Smooth muscle cell of trachea (primary cell): ENCODE data around the gene ACIN1. TPM values are rescaled to one million over a fixed set of nuclear protein-coding genes. Genes with fewer than 3 reads are reported as not detected.

ENCODE experiments used
- total RNA-seq: library from RNA; depleted of rRNA; stranded (reverse); fragments of >200 nt; gene quantifications from 2 replicates; pipeline ENCODE4 v1.2.1, GENCODE V29; 2014

Gene ACIN1, protein sequence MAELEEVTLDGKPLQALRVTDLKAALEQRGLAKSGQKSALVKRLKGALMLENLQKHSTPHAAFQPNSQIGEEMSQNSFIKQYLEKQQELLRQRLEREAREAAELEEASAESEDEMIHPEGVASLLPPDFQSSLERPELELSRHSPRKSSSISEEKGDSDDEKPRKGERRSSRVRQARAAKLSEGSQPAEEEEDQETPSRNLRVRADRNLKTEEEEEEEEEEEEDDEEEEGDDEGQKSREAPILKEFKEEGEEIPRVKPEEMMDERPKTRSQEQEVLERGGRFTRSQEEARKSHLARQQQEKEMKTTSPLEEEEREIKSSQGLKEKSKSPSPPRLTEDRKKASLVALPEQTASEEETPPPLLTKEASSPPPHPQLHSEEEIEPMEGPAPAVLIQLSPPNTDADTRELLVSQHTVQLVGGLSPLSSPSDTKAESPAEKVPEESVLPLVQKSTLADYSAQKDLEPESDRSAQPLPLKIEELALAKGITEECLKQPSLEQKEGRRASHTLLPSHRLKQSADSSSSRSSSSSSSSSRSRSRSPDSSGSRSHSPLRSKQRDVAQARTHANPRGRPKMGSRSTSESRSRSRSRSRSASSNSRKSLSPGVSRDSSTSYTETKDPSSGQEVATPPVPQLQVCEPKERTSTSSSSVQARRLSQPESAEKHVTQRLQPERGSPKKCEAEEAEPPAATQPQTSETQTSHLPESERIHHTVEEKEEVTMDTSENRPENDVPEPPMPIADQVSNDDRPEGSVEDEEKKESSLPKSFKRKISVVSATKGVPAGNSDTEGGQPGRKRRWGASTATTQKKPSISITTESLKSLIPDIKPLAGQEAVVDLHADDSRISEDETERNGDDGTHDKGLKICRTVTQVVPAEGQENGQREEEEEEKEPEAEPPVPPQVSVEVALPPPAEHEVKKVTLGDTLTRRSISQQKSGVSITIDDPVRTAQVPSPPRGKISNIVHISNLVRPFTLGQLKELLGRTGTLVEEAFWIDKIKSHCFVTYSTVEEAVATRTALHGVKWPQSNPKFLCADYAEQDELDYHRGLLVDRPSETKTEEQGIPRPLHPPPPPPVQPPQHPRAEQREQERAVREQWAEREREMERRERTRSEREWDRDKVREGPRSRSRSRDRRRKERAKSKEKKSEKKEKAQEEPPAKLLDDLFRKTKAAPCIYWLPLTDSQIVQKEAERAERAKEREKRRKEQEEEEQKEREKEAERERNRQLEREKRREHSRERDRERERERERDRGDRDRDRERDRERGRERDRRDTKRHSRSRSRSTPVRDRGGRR
- total RNA-seq = 84.0 and 90.5 TPM in 2 replicates

GRCh38 chr14:23094666-23095195 lies at the start of gene ACIN1:
ACIN1 (minus strand) TSS chr14:23095136; CDS start chr14:23095112, 24 bp downstream.

DNA sequence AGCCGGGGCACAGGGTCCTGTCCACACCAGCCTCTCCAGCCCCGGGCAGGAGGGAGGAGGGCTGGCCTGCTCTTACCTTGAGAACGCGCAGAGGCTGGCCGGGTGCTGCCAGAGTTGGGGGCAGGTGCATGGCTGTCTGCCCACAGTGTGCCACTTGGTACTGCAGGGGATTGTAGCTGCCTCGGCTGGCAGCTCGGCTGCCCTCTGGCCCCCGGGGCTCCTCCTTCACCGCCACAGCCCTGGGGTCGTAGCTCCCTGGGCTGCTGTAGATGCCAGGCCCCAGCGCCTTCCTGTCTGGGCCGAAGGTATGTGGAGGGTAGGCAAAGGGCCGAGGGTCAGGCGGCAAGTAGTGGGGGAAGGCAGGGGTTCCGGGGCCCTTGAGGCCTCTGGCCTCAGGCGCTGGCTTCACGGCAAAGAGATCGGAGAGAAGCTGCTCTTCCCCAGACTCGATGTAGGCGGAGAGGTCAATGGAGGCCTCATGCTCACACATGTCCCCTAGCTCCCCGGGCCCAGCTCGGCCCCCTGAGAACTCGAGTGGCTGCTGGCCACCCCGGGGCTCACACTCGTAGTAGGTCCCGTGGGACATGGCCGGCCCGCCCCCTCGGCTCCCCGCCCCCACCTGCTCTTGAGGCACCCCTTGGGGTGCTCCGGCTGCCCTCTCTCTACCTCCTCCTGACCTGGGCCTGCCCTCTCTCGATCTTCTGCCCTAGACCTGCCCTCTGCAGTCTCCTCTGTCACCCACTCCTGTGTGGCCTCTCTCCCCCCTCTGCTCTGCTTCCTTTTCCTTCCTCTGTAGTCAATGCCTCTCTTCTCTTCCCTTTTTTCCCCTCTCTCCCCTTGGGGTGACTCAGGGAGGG lies 23.8 kb upstream of the ACIN1 start, which contains the start of gene CEBPE:
CEBPE (minus strand) TSS at position 750 of the 857 bp plus-strand sequence; CDS start at position 586, 164 bp downstream.

DNA sequence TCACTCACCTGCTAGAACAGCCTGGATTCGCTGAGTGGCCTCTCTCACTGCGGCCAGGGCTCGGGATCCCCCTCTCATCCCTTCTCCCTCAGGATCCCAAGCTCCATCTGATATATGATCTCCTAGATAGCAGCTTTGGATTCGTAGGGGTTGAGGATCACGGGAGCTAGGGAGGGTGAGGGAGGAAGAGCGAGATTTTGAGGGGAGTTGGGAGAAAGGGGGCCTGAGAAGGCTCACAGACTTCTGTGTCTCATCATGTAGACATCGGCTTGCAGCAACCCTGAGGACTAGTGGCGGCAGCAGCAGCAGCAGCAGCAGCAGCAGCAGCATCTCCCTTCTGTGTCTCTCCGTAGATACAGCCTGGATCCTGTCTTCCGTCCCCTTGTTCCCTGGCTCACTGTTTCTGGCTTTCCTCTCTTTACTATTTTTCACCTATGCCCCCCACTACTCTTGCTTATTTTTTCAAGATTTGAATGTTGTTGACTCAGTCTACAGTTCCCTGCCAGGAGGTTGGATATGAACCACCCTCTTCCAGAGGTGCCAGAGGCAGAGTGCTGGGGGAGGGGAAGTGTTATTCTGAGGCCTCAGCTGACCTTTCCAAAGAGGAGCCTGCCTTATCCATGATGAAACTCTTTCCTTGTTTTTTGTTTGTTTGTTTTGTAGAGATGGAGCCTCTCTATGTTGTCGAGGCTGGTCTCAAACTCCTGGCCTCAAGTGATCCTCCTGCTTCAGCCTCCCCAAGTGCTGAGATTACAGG lies 9.8 kb upstream of the ACIN1 start, which contains the start of gene CIROP:
CIROP (minus strand) TSS at position 399 of the 757 bp plus-strand sequence; CDS start at position 330, 69 bp downstream.

GRCh38 chr14:23095196-23096108 lies 516 bp upstream of the ACIN1 start, which contains the start of gene C14orf119:
C14orf119 (plus strand) TSS chr14:23095505; CDS start chr14:23097659, 2,154 bp downstream.

DNA sequence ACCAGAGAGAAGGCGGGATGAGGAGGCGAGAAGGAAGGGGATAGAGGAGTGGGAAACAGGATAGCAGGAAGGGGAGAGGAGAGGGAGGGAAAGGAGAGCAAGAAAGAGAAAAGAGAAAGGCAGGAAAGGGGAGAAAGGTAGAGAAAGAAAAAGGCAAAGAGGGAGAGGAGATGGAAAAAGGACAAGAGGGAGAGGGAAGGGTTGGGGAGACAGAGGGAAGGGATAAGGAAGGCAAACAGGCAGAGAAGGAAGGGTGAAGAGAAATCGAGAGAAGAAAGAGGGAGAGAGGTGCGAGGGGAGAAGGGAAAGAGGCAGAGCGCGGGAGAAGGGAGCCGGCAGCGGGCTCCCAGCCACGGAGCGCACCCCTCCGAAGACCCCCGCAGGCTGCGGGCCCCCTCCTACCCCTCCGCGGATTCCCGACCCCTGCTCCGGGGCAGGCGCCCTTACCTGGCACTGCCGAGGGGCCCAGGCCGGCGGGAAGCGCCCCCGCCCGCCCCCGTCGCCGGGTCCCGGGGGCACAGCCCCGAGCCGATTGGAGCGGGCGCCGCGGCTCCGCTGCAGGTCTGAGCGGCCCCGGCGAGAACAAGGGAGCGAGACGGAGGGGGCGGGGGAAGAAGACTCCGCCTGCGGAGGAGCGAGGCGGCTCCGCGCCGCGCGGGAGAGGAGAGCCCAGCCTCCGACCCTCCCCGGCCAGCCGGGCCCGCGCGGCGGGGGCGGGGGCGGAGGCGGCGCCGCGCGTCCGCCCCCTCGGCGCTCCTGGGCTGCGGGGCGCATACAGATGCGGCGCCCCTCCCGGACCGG lies 37.8 kb downstream of the ACIN1 start, which contains the start of gene CDH24:
CDH24 (minus strand) TSS at position 565 of the 801 bp plus-strand sequence. CDS start 1,787 bp downstream, outside the sequence.

DNA sequence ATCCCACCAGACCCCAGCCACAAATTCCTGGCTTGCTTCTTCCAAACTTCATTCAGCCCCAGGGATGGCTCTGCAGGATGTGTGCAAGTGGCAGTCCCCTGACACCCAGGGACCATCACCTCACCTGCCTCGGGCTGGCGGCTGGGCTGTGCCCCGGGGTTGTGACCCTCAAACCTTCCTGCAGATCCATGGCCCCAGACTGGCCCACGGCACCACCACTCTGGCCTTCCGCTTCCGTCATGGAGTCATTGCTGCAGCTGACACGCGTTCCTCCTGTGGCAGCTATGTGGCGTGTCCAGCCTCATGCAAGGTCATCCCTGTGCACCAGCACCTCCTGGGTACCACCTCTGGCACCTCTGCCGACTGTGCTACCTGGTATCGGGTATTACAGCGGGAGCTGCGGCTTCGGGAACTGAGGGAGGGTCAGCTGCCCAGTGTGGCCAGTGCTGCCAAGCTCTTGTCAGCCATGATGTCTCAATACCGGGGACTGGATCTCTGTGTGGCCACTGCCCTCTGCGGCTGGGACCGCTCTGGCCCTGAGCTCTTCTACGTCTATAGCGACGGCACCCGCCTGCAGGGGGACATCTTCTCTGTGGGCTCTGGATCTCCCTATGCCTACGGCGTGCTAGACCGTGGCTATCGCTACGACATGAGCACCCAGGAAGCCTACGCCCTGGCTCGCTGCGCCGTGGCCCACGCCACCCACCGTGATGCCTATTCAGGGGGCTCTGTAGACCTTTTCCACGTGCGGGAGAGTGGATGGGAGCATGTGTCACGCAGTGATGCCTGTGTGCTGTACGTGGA lies 52.6 kb downstream of the ACIN1 start, which contains the start of gene PSMB11:
PSMB11 (plus strand) TSS at position 51 of the 804 bp plus-strand sequence; CDS start at position 65, 14 bp downstream.

DNA sequence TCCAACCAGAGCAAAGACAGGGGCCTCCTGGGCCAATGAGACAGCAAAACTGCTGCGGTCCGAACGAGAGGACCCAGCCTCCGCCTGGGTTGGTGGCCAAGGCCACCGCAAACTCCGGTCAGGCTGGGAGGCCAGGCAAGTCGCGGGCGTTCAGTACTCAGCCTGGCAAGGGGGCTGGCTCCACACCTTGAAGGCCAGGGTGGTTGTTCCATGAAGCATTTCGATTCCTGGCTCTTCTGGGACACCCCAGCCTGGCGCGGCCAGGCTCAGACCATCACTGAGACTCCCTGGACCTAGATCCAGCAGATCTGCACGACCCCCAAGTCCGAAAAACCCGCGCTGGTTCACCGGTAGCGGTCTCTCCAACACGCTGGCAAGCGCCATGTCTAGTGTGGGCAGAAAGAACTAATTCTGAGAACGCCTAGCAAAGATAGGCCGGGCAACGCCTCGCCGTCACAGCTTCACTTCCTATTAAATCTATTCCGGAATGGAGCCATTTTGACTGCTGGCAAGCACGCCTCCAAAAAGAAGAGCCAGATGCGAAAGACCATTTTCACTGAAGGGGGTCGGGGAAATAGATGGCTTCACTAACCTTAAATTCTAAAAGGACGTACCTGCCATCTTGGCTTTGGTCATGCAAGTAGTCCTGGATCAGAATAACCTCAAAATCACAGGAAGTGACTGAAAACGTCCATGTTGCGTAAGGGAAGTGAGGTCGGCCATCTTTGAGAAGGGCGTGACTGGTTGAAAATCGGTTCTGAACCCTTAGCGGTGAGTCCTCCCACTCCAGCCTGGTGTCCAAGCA lies 60.2 kb downstream of the ACIN1 start, which contains the start of gene PSMB5:
PSMB5 (minus strand) TSS at position 403 of the 805 bp plus-strand sequence; CDS start at position 384, 19 bp downstream.

DNA sequence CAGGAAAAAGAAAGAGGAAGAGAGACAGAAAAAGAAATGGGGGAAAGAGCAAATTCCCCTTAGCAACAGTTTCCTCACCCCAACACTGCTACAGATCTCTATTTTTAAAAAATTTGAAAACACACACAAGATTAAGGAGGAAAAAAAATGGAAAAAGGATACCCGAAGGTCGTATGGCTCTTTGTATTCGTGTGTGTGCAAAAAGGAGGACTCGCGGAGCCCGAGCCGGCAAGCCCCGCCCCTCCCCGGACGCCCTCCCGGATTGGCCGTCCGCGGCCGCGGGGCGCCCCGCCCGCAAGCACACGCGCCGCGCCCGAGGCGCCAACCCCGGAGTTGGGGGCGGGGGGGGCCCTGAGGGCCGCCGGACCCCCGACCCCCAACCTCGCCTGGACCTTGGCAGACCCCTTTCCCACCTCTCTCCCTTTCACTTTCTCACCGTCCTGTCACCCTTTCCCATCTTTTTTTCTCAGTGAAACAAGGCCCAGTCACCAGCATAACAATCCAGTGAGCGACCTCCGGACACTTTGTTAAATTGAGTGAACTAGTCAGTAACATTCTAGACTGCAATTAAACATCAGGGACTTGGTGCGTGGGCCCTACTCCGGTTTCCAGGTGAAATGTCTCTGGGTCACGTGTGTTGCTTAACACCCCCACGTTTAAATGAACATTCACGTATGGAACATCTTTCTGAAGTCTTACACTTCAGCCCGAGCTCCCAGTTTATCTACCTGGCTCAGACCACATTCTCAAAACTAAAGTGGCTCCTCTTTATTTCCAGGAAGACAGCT lies 84.8 kb downstream of the ACIN1 start, which contains the start of gene C14orf93:
C14orf93 (minus strand) TSS at position 205 of the 788 bp plus-strand sequence. CDS start 11,120 bp downstream, outside the sequence.

Other genes starting within 250 kb of the ACIN1 start
- gene LRP10, start 223.4 kb downstream of the ACIN1 start, total RNA-seq = 87.8 and 169 TPM in 2 replicates
- gene REM2, start 211.9 kb downstream of the ACIN1 start, total RNA-seq = 0.17 and 0.29 TPM in 2 replicates
- gene RBM23, start 176.0 kb downstream of the ACIN1 start, total RNA-seq = 61.5 and 79.3 TPM in 2 replicates
- gene PRMT5, start 165.8 kb downstream of the ACIN1 start, total RNA-seq = 54.0 and 55.4 TPM in 2 replicates
- gene HAUS4, start 138.0 kb downstream of the ACIN1 start, total RNA-seq = 39.9 and 64.4 TPM in 2 replicates
- gene AJUBA, start 112.6 kb downstream of the ACIN1 start, total RNA-seq = 17.0 and 47.6 TPM in 2 replicates
- 9.5 and 17.7 TPM in 2 replicates for gene C14orf93, start 85.0 kb downstream of the ACIN1 start, total RNA-seq
- 189 and 240 TPM in 2 replicates for gene PSMB5, start 60.2 kb downstream of the ACIN1 start, total RNA-seq
- under 0.01 TPM in 1 of 2 replicates, not detected in the other for gene PSMB11, start 52.9 kb downstream of the ACIN1 start, total RNA-seq
- gene CDH24, start 37.6 kb downstream of the ACIN1 start, total RNA-seq = 4.7 and 13.6 TPM in 2 replicates
- 67.8 and 72.4 TPM in 2 replicates for gene C14orf119, start 369 bp upstream of the ACIN1 start, total RNA-seq
- gene CIROP, start 9.9 kb upstream of the ACIN1 start, total RNA-seq = 1.7 TPM in 2 replicates
- not detected in 2 replicates for gene CEBPE, start 24.1 kb upstream of the ACIN1 start, total RNA-seq
- gene SLC7A8, start 88.5 kb upstream of the ACIN1 start, total RNA-seq = 14.7 and 24.8 TPM in 2 replicates
- not detected in 2 replicates for gene RNF212B, start 142.8 kb upstream of the ACIN1 start, total RNA-seq
- gene HOMEZ, start 191.0 kb upstream of the ACIN1 start, total RNA-seq = 4.2 and 8.6 TPM in 2 replicates
- gene PPP1R3E, start 207.7 kb upstream of the ACIN1 start, total RNA-seq = 5.3 and 5.5 TPM in 2 replicates
- gene BCL2L2, start 211.7 kb upstream of the ACIN1 start, total RNA-seq = 20.7 and 21.0 TPM in 2 replicates
- gene PABPN1, start 226.3 kb upstream of the ACIN1 start, total RNA-seq = 76.5 and 86.2 TPM in 2 replicates